SHP77 (cell line): ENCODE data around the gene IFNAR2.
"Not testable (repeated sequence)": the region's sequence is repeated elsewhere in the genome, so short reads cannot be mapped to it uniquely, and the experiment has no call there.

Source experiments
- DNase-seq, 2 experiments: peaks; one replicate each; lab custom pipeline; 2025; lab: John Stamatoyannopoulos, UW

The IFNAR2 gene

DNA sequence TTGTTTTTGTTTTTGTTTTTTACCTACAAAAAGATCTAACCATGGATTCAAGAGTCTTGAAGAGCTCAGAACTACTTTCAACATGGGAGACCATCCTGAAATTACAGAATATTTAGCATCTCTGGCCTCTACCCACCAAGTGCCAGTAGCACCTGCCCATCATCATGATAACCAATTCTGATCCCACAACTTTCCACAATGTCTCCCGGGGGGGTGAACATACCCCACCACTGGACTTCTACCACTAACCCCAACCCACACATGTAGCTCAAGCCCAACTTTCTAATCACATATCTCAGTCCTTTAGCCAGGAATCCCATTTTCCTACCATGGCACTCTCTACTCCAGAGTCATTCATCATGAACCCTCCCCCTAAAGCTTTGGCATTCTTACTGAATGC, 15.7 kb upstream of the IFNAR2 start:
- no peak for DNase-seq

DNA sequence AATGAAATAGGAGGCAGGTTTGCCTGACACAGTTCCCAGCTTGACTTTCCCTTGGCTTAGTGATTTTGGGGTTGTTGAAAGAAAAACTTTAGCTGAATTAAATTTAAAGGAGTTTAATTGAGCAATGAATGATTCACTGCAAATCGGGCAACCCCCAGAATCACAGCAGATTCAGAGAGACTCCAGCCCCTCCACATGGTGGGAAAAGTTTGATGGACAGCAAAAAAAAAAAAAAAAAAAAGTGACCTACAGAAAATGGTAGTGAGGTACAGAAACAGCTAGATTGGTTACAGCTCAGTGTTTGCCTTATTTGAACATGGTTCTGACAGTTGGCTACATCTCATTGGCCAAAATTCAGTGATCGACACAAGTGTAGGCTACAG, 12.6 kb upstream of the IFNAR2 start:
- no peak for DNase-seq

DNA sequence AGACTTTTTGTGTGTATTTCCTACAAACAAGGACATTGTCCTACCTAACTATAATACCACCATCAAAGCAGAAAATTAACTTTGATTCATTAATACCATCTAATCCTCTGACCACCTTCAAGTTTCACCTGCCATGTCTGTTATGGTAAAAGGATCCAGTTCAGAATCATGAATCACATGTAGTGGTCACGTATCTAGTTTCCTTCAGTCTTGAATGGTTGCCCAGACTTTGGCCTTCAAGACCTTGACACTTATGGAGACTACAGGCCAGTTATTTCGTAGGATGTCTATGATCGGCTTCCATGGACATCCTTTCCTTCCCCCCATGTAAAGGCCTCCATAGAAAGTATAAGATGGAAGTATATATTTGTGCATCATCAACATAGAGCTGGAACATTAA, 10.4 kb upstream of the IFNAR2 start:
- no peak for DNase-seq

DNA sequence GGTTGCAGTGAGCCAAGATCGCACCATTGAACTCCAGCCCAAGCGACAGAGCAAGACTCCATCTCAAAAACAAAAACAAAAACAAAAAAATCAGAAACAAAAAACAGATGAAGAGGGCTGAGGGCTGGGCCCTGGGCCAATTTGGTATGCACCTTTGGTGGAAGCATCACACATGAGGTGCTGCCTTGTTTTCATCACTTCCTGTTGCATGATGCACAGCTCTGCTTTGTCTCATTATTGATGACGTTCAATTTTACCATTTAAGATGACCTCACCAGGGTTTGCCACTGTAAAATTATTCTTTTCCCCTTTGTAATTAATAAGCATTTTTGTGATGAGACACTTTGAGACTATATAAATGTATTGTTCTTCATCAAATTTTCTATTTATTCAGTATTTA, 9.8 kb upstream of the IFNAR2 start:
- no peak for DNase-seq

DNA sequence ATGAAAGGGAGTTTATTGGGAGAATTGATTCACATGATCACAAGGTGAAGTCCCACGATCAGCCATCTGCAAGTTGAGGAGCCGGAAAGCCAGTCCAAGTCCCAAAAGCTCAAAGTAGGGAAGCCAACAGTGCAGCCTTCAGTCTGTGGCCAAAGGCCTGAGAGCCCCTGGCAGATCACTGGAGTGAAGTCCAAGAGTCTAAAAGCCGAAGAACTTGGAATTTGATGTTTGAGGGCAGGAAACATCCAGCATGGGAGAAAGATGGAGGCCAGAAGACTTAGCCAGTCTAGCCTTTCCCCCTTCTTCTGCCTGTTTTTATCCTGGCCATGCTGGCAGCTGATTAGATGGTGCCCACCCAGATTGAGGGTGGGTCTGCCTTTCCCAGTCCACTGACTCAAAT, 4.4 kb upstream of the IFNAR2 start:
- not testable (repeated sequence) for DNase-seq

DNA sequence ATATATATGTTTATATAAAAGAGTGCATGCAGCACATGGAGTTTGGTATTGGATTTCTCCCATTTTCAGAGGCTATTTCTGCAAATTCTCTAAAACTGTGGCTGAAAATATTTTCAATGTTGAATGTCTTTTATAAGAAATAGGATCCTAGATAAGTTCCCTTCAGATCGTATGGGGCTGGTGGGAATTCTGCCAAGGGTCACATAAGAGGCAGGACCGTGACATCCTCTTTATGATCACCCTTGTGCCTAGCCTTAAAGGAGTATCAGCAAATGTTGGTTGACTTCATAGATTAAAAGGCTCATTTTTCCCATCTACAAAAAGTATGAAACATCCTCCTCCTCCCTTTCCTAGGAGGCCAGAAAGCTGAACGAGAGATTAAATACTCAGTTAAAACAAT, 1.3 kb upstream of the IFNAR2 start:
- no peak for DNase-seq

DNA sequence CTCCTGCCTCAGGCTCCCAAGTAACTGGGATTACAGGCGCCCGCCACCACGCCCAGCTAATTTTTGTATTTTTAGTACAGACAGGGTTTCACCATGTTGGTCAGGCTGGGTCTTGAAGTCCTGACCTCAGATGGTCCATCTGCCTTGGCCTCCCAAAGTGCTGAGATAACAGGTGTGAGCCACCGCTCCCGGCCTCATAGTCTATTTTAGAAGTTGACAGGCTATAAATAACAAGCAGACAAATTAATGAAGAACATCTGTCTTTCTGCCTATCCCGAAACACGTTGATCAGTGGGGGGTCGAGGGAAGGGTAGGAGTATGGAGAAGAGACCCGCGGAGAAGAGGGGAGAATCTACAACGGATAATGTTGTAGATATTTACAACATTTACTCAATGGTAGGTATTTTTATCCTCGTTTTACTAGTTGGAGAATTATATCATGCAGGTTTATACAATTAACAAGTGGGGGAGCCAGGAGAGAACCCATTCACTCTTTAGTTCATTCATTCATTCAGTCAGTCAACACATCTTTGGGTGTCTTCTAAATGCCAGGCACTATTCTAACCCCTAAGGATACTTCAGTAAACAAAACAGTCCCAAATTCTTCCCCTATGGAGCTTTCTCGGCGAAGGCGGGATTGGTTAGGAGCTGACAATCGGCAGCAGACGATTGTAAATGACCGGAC, 497 bp upstream of the IFNAR2 start:
- no peak for DNase-seq

DNA sequence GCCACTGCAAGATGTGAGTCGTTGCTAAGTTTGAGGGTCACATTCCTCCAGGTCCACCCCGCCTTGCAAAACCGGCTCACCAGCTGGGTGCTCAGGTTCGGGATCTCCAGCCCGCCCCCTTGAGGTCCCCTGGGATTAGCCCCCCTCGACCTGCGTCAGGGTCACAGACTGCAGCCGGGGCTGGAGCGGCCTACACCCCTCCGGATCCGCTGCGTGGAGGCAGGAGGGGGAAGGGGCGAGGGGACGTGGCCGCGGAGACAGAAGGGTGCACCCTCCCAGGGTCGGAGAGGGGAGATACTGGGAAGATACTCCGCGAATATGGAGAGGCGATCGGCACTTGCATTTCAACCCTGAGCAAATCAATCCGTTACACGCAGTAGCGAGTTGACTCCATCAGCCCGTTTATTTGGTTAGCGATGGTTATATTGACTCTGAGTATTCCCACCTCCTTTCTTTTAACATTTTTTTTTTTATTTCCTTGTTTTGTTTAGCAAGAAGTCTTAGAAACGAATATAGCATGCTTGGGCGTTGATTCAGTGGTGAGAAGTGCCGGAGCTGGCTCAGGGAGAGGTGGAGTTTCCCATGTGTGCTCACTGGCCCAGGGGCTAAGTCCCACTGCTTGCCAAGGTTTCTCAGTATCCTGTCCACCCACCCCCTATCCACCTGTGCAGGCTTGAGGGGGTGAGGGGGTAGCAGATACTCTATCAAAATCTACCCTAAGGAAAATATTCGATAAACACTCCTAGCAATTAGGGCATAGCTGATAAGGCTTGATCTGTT, 997 bp downstream of the IFNAR2 start:
- no peak for DNase-seq

DNA sequence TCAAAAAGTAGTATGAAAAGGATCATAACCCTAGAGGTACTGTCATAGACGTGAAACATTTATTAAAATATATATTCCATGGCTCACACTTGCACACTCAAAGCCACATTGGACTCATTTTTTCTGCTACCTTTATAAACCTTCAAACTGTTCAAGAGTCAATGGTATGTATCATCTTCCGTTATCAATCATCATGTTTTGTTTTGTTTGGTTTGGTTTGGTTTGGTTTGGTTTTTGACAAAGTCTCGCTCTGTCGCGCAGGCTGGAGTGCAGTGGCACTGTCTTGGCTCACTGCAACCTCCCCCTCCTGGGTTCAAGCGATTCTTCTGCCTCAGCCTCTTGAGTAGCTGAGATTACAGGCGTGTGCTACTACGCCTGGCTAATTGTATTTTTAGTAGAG, 1.8 kb downstream of the IFNAR2 start:
- no peak for DNase-seq

DNA sequence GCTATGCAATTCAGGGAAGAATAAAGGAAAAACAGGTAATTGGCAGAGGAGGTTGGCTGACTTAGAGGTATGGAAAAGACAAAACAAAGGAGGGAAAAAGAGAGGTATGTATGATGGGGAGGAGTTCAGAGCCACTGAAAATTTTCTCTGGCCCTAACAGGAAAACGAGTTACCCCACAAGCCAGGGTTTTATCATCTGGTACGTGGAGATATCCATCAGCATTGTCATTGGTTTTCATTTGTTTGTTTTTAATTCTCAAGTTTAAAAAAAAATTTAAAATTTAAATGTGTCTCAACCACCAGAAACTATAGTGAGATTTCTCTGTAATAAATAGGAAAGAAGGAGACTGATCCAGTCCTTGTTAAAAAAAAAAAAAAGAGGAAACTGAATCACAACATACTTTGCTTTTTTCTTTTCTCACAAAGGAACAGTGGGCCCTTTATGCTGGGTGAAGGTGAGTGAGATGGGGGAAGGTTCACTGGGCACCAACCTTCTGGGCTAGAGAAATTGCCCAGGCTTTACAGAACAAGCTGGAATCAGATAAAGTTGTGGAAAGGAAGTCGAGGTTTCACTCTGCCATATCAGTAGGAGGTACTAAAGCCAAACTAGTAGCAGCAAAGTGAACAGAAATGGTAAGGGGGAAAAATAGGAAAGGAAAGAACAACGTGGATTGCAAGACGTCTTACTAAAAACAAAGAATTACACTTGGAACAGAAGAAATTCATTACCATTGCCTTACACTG, 2.7 kb downstream of the IFNAR2 start:
- DNase-seq = no peak

DNA sequence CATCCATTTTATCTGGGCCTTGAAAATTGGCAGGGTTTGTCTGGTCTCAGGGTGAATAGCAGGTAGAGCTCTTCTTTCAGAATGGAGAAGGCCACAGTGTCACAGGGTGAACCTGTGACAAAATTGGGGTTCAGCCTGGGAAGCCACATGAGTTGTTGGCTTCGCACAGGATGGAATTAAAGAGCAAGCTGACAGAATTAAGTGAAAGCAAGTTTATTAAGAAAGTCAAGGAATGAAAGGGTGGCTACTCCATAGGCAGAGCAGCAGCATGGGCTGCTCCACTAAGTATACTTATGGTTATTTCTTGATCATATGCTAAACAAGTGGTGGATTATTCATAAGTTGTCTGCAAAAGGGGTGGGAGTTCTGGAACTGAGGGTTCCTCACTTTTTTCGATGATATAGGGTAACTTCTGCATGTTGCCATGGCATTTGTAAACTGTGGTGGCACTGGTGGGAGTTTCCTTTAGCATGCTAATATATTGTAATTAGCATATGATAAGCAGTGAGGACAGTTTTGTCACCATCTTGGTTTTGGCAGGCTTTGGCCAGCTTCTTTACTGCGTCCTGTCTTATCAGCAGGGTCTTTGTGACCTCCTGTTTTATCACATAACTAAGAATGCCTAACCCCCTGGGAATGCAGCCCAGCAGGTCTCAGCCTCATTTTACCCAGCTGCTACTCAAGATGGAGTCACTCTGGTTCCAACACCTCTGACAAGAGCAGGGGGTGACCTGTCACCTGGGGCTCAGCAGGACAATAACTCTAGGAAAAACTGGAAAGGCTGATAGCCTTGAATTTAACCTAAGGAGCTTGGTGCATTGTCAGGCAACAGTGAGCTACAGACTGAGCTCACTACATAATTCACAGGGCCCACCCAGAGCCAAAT, 5.1 kb downstream of the IFNAR2 start:
- no peak for DNase-seq

DNA sequence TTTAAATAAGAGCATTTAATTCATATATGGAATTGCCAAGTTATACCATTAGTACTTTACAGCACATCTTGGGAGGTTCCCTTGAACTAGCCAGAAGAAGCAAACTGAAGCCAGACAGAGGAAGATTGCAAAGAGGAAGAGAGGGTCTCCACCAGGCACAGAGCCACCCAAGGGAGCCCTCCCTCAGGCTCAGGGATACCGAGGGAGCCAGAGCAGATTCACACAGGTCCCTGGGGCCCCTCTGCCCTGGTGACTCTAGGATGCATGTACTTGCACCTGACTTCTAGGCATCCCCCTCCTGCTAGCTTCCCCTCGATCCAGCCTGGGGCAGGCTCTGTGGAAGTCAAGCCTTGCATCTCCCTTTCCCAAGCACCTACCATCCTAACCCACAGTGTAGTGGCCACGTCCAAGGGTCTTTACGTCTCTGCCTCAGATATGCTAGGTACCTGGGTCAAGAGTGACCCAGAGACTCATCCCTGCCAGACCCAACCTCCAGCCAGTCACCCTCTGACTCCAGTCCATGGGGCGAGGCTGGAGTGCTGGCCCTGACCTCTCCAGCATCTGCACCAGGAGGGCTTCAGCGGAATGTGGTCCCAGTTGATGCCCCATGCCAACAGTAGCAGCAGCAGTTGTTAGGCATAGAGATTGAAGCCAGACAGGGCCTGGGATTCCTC, 6.4 kb downstream of the IFNAR2 start:
- no peak for DNase-seq

DNA sequence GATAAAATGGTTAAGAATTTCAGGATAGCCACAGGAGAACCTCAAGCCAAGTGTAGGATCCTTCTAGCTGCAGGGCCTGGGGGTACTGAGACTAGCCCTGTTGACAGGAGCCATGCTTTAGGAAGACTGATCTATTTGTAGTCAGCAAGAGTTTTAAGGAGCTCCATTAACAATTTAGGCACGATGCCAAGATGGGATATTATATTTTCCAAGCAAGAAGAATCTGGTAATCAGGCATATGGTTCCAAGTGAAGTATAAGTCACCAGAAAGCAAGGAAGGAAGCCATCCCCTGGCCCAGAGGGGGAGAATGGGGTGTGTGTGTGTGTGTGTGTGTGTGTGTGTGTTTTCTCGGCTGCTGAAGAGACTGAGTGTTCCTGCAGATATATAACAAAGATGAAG, 7.0 kb downstream of the IFNAR2 start:
- DNase-seq = no peak

DNA sequence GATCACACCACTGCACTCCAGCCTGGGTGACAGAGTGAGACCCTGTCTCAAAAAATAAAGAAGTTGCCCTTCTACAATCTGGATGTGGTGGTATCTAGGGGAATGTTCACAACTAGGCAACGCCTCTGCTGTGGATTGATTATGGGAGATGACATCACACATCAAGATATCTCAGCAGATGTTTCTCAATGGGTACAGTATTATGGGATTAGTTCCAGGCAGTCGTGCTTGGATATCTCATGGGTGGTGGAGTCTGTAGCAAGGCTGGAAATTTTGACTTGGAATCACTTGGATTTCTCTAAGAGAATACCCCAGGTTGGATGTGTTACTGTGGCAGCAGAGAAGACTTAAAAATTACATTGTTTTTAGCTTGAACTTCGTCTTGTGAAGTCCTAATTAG, 7.7 kb downstream of the IFNAR2 start:
- DNase-seq = no peak

DNA sequence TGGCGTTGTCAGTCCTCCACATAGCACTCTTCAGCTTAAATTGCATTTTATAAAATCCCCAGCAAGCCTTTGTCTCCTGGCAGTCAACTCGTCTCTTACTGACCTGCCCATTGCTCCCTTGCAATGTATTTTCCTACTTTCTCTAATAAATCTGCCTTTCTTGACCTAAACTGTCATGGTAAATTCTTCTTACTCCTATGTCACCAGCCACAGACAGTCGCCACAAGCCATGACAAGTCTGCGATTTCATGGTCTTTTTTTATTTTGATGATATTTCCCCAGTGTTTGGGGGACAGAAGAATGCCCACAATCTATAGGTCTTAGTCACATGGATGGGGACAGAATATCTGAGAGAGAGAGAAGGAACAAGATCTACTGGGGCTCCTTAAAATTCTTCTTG, 8.4 kb downstream of the IFNAR2 start:
- DNase-seq = no peak

DNA sequence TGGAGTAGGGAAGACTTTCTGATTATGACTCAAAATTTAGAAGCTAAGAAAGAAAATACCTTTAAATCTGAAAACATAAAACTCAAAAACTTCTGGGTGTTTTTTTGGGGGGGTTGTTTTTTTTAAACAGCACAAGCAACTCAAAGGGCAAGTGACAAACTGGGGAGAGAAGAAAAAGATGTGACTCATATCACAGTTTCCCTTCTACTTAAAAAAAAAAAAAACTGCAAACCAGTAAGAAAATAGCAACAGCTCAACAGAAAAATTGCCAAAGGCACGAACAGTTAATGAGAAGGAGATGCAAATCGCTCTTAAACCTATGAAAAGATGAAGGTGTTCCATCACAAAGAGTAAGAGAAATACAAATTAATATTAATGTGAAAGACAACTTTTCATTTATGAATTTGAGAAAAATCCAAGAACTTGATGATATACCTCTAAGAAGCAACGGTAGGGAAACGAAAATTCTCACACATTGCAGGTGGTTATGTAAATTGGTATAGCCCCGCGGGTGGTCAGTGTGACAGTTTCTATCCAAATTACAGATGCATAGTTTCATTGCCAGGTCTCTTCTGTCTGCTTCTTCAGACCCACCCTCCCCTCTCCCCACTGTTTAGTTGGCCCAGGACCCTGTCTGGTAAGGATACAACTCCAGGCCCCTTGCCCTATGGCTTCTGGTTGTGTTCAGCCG, 9.0 kb downstream of the IFNAR2 start:
- no peak for DNase-seq

DNA sequence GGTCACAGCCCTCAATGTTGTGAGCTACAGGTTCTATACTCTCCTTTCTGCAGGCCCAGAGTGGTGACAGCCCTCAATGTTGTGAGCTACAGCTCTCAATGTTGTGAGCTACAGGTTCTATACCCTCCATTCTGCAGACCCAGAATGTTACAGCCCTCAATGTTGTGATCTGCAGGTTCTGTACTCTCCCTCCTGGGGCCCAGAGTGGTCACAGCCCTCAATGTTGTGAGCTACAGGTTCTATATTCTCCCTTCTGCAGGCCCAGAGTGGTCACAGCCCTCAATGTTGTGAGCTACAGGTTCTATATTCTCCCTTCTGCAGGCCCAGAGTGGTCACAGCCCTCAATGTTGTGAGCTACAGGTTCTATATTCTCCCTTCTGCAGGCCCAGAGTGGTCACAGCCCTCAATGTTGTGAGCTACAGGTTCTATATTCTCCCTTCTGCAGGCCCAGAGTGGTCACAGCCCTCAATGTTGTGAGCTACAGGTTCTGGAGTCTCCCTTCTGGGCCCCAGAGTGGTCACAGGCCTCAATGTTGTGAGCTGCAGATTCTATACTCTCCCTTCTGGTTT, 9.9 kb downstream of the IFNAR2 start:
- DNase-seq = not testable (repeated sequence)

DNA sequence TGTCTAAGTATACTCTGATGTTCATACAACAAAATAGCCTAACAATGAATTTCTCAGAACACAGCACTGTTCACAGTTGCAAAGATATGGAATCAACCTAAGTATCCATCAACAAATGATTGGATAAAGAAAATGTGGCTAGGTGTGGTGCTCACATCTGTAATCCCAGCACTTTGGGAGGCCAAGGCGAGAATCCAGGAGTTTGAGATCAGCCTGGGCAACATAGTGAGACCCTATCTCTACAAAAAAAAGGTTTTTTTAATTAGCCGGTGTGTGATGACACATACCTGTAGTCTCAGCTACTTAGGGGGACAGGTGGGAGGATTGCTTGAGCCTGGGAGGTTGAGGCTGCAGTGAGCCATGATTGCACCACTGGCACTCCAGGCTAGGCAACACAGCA, 10.7 kb downstream of the IFNAR2 start:
- DNase-seq = no peak

DNA sequence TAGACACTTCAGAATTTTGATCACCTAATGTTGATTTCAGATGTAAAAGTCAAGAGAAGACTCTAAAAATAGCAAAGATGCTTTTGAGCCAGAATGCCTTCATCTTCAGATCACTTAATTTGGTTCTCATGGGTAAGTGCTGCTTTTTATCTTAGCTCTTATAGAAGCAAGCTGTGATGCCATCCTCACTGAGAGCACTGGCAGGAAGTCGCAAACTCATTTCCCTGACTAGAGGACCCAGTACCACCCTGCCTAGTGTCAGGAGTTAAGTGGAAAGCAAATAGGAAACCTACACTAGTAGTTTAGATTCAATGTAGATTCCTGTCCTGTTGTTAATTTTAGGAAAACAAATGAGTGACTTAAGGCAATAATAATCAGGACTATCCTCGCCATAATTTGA, 12.1 kb downstream of the IFNAR2 start:
- no peak for DNase-seq

DNA sequence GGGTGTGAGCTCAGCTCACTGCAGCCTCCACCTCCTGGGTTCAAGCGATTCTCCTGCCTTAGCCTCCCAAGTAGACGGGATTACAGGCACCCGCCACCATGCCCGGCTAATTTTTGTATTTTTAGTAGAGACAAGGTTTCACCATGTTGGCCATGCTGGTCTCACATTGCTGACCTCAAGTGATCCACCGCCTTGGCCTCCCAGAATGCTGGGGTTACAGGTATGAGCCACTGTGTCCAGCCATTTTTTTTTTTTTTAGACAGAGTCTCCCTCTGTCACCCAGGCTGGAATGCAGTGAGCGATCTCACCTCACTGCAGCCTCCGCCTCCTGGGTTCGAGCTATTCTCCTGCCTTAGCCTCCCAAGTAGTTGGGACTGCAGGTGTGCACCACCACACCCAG, 13.1 kb downstream of the IFNAR2 start:
- DNase-seq = not testable (repeated sequence)
